ENCODE results near the gene NDST4.
"Not testable (repeated sequence)": the region's sequence is repeated elsewhere in the genome, so short reads cannot be mapped to it uniquely, and the experiment has no call there.

NDST4 gene

GRCh38 chr4:115053313-115053712, 60.1 kb downstream of the NDST4 start:
- DNase-seq = no peak

- no peak for DNase-seq
These were observed 70.9 kb downstream of the NDST4 start for GRCh38 chr4:115042496-115042895.

- no peak for DNase-seq
These were observed 83.1 kb downstream of the NDST4 start for GRCh38 chr4:115030281-115030680.

GRCh38 chr4:115028682-115029410, 84.6 kb downstream of the NDST4 start:
- no peak for DNase-seq

- DNase-seq = no peak
These were observed 113.5 kb downstream of the NDST4 start for GRCh38 chr4:114999880-115000279.

- DNase-seq = no peak
These were observed 115.1 kb downstream of the NDST4 start for GRCh38 chr4:114998316-114998715.

GRCh38 chr4:114997576-114998247, 115.7 kb downstream of the NDST4 start:
- no peak for DNase-seq

GRCh38 chr4:114986133-114986532, 127.3 kb downstream of the NDST4 start:
- DNase-seq = no peak

GRCh38 chr4:114980932-114981708, 132.3 kb downstream of the NDST4 start:
- no peak for DNase-seq

- not testable (repeated sequence) for DNase-seq
These were observed 133.0 kb downstream of the NDST4 start for GRCh38 chr4:114980399-114980798.

- no peak for DNase-seq
These were observed 136.5 kb downstream of the NDST4 start for GRCh38 chr4:114976901-114977300.

- DNase-seq = no peak
These were observed 149.4 kb downstream of the NDST4 start for GRCh38 chr4:114964026-114964425.

GRCh38 chr4:114945616-114946015, 167.8 kb downstream of the NDST4 start:
- DNase-seq = no peak

GRCh38 chr4:114941503-114941902, 171.9 kb downstream of the NDST4 start:
- no peak for DNase-seq

- no peak for DNase-seq
These were observed 185.5 kb downstream of the NDST4 start for GRCh38 chr4:114927881-114928280.

GRCh38 chr4:114926583-114926982, 186.8 kb downstream of the NDST4 start:
- no peak for DNase-seq

- no peak for DNase-seq
These were observed 189.1 kb downstream of the NDST4 start for GRCh38 chr4:114924311-114924710.

- no peak for DNase-seq
These were observed 190.9 kb downstream of the NDST4 start for GRCh38 chr4:114922592-114922933.

GRCh38 chr4:114921790-114922591, 191.4 kb downstream of the NDST4 start:
- peak; percentile 45 for DNase-seq

- DNase-seq = no peak
These were observed 192.2 kb downstream of the NDST4 start for GRCh38 chr4:114921191-114921590.

- no peak for DNase-seq
These were observed 202.3 kb downstream of the NDST4 start for GRCh38 chr4:114911111-114911510.

- no peak for DNase-seq
These were observed 205.9 kb downstream of the NDST4 start for GRCh38 chr4:114907568-114907967.

GRCh38 chr4:114905017-114905416, 208.4 kb downstream of the NDST4 start:
- no peak for DNase-seq

All from COR-L47 (cell line).